IPS-20b (cell line): ENCODE data around the gene USF3.
"Not testable (repeated sequence)": the region's sequence is repeated elsewhere in the genome, so short reads cannot be mapped to it uniquely, and the experiment has no call there.

ENCODE experiments used
- H3K27ac ChIP-seq: one replicate; pipeline ENCODE4 v1.5.1; 2013; ENCODE audit warnings: low read length
- H3K27me3 ChIP-seq: 2 replicates; pipeline ENCODE4 v1.6.1; 2013; ENCODE audit warnings: mild to moderate bottlenecking, low read length, inconsistent platforms; ENCODE audit not compliant: insufficient read depth
- H3K36me3 ChIP-seq: 2 replicates; pipeline ENCODE4 v1.6.1; 2013; ENCODE audit warnings: low read depth, mild to moderate bottlenecking, inconsistent platforms, low read length, moderate library complexity; ENCODE audit not compliant: insufficient read depth
- H3K4me1 ChIP-seq: 2 replicates; pipeline ENCODE4 v1.6.1; 2013; ENCODE audit warnings: mild to moderate bottlenecking, control low read depth, inconsistent platforms, low read length, moderate library complexity; ENCODE audit not compliant: insufficient read depth
- H3K4me3 ChIP-seq: 2 replicates; pipeline ENCODE4 v1.5.1; 2013; ENCODE audit warnings: mild to moderate bottlenecking, low read length, inconsistent platforms
- H3K9ac ChIP-seq: 2 replicates; pipeline ENCODE4 v1.6.1; 2013; ENCODE audit warnings: low read depth, mild to moderate bottlenecking, inconsistent platforms, low read length, moderate library complexity
- H3K9me3 ChIP-seq: 2 replicates; pipeline ENCODE4 v1.6.1; 2013; ENCODE audit warnings: mild to moderate bottlenecking, low read depth, low read length, inconsistent platforms; ENCODE audit not compliant: insufficient read depth

Gene USF3

DNA sequence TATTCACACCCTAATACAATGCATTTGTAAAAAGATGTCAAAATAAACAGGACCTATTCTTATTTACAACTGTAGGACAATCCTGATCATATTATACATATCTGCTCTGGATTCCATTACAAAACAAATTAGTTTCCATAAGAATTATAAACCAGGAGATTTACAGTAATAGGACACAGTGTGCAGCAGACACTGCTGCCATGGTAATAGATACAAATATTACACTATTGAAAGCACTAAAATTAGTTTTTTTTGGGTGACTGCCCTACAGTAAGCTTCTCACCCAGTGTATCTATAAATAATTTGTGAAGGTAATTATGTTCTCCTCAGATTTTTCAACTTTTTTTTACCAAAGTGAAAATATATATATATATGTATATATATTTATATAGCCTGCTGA lies 47.9 kb downstream of the USF3 start:
- no peak overlapping the region for H3K4me3 ChIP-seq
- no peaks in the 10 kb centered on the region for H3K27me3 ChIP-seq
- no peaks in the 10 kb centered on the region for H3K4me1 ChIP-seq
- no peaks in the 10 kb centered on the region for H3K36me3 ChIP-seq
- no peak overlapping the region for H3K9ac ChIP-seq
- H3K9me3 ChIP-seq = peaks cover 23% of the 10 kb centered on the region
- no peak overlapping the region for H3K27ac ChIP-seq

GRCh38 chr3:113643583-113643982 lies 52.9 kb downstream of the USF3 start:
- H3K4me1 ChIP-seq = no peaks in the 10 kb centered on the region

DNA sequence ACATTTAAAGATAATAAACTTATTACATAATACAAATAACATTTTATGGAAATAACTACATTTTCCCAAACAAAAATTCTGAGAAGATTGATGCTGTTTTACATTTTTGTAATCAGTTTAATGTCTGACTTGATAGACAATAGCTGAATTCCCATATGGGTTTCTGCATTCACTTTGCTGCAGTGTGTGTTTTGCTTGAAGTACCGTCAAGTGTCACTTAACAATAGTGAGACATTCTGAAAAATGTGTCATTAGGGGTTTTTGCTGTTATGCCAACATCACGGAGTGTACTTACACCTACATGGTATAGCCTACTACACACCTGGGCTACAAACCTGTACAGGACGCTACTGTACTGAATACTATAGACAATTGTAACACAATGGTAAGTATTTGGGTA lies 57.5 kb downstream of the USF3 start:
- no peak overlapping the region for H3K27ac ChIP-seq

More at GRCh38 chr3:113643583-113643982, 52.9 kb downstream of the USF3 start:
- Histone ChIP-seq H3K36me3 (no peaks in the 10 kb centered on the region), H3K27me3 (no peaks in the 10 kb centered on the region), H3K9ac (no peak overlapping the region), H3K9me3 (peaks cover 23% of the 10 kb centered on the region), H3K4me3 (no peak overlapping the region), H3K27ac (no peak overlapping the region)

DNA sequence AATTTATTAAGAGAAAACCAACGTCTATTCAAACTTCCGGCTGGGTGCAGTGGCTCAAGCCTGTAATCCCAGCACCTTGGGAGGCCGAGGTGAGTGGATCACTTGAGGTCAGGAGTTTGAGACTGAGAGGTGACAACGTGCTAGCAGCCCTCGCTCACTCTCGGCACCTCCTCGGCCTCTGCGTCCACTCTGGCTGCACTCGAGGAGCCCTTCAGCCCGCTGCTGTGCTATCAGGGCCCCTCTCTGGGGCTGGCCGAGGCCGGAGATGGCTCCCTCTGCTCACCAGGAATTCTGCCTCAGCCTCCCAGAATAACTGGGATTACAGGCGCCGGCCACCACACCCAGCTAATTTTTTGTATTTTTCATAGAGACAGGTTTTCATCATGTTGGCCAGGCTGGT lies 58.7 kb downstream of the USF3 start:
- Histone ChIP-seq H3K27ac (no peak overlapping the region), H3K36me3 (no peaks in the 10 kb centered on the region), H3K27me3 (no peaks in the 10 kb centered on the region), H3K9me3 (no peaks in the 10 kb centered on the region), H3K4me3 (no peak overlapping the region), H3K9ac (no peak overlapping the region), H3K4me1 (no peaks in the 10 kb centered on the region)

More for the DNA sequence above, 57.5 kb downstream of the USF3 start:
- peaks cover 4% of the 10 kb centered on the region; the same call in 1 of the 2 replicates for H3K9me3 ChIP-seq
- no peak overlapping the region for H3K4me3 ChIP-seq
- H3K4me1 ChIP-seq = no peaks in the 10 kb centered on the region
- H3K36me3 ChIP-seq = no peaks in the 10 kb centered on the region
- H3K9ac ChIP-seq = no peak overlapping the region
- no peaks in the 10 kb centered on the region for H3K27me3 ChIP-seq

GRCh38 chr3:113636034-113636433 lies 60.4 kb downstream of the USF3 start:
- H3K27me3 ChIP-seq, H3K4me1 ChIP-seq, H3K36me3 ChIP-seq, H3K4me3 ChIP-seq, H3K27ac ChIP-seq, H3K9me3 ChIP-seq, H3K9ac ChIP-seq: not testable (repeated sequence)

- no peak overlapping the region for H3K4me3 ChIP-seq
- H3K9me3 ChIP-seq = no peaks in the 10 kb centered on the region
- H3K4me1 ChIP-seq = no peaks in the 10 kb centered on the region
- no peaks in the 10 kb centered on the region for H3K36me3 ChIP-seq
- no peaks in the 10 kb centered on the region for H3K27me3 ChIP-seq
- no peak overlapping the region for H3K27ac ChIP-seq
- no peak overlapping the region for H3K9ac ChIP-seq
Observed at GRCh38 chr3:113634782-113635474, 61.5 kb downstream of the USF3 start.

GRCh38 chr3:113631573-113631972 lies 64.9 kb downstream of the USF3 start:
- H3K27me3 ChIP-seq = no peaks in the 10 kb centered on the region
- no peaks in the 10 kb centered on the region for H3K36me3 ChIP-seq
- H3K4me1 ChIP-seq = no peaks in the 10 kb centered on the region
- H3K9ac ChIP-seq = no peak overlapping the region
- no peak overlapping the region for H3K27ac ChIP-seq
- no peak overlapping the region for H3K4me3 ChIP-seq
- H3K9me3 ChIP-seq = no peaks in the 10 kb centered on the region

GRCh38 chr3:113630956-113631542 lies 65.4 kb downstream of the USF3 start:
- Histone ChIP-seq H3K27ac (no peak overlapping the region), H3K9ac (no peak overlapping the region), H3K4me3 (no peak overlapping the region), H3K4me1 (no peaks in the 10 kb centered on the region), H3K36me3 (no peaks in the 10 kb centered on the region), H3K9me3 (no peaks in the 10 kb centered on the region), H3K27me3 (no peaks in the 10 kb centered on the region)

GRCh38 chr3:113629584-113630421 lies 66.6 kb downstream of the USF3 start:
- Histone ChIP-seq H3K9me3 (no peaks in the 10 kb centered on the region), H3K27ac (no peak overlapping the region), H3K4me1 (no peaks in the 10 kb centered on the region), H3K4me3 (no peak overlapping the region), H3K9ac (no peak overlapping the region), H3K36me3 (no peaks in the 10 kb centered on the region), H3K27me3 (peaks cover under 1% of the 10 kb centered on the region; the same call in 1 of the 2 replicates)

DNA sequence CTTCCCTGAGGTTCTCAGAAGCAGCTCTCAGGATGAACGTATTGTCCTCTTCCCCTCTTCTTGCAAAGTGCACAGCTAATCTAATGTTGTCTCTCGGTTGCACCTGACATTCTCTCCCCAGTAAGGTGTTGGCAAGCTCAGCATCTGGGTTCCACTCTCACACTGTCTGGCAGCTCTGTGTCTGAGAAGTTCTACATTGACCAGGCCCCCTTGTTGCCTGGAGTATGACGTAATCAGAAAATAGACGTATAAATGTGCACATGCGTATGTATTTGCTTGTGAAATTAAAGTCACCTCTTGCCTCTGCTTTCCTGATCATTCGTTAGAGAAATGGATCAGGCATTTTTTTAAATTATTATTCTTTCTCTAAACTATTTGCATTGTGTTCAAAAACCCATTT lies 67.7 kb downstream of the USF3 start:
- Histone ChIP-seq H3K27me3 (peaks cover 10% of the 10 kb centered on the region), H3K9me3 (no peaks in the 10 kb centered on the region), H3K4me3 (no peak overlapping the region), H3K27ac (no peak overlapping the region), H3K9ac (no peak overlapping the region), H3K36me3 (no peaks in the 10 kb centered on the region), H3K4me1 (no peaks in the 10 kb centered on the region)

- H3K9me3 ChIP-seq = no peaks in the 10 kb centered on the region
- H3K4me3 ChIP-seq = no peak overlapping the region
- no peaks in the 10 kb centered on the region for H3K36me3 ChIP-seq
- H3K27ac ChIP-seq = no peak overlapping the region
- H3K27me3 ChIP-seq = peaks cover 15% of the 10 kb centered on the region
- no peaks in the 10 kb centered on the region for H3K4me1 ChIP-seq
- no peak overlapping the region for H3K9ac ChIP-seq
Observed at GRCh38 chr3:113628316-113628715, 68.1 kb downstream of the USF3 start.
